Left ventricle myocardium inferior (tissue), 1 donor: ENCODE results near the gene OR5K1. TPM values are rescaled to one million over a fixed set of nuclear protein-coding genes. Genes with fewer than 3 reads are reported as not detected.
A peak's percentile ranks its signal among the peaks of the same experiment; 100 is the strongest.

ENCODE experiments used
- DNase-seq: peaks from one replicate; pipeline ENCODE4 v3.0.0-alpha.2; 2020
- H3K27ac ChIP-seq: fragments of 200-600 bp; replicated peaks from 2 replicates; pipeline ENCODE4 v1.8.0; 2021
- H3K27me3 ChIP-seq: fragments of 200-600 bp; 2 replicates; pipeline ENCODE4 v1.8.0; 2021; ENCODE audit warnings: low read depth
- H3K36me3 ChIP-seq: fragments of 200-600 bp; 2 replicates; pipeline ENCODE4 v1.8.0; 2021
- H3K4me1 ChIP-seq: fragments of 200-600 bp; 2 replicates; pipeline ENCODE4 v1.8.0; 2021
- H3K4me3 ChIP-seq: fragments of 200-600 bp; 2 replicates; pipeline ENCODE4 v1.8.0; 2021; ENCODE audit warnings: mild to moderate bottlenecking, moderate library complexity
- H3K9me3 ChIP-seq: fragments of 200-600 bp; replicated peaks from 2 replicates; pipeline ENCODE4 v1.8.0; 2021
- CTCF ChIP-seq: fragments of 200-600 bp; IDR thresholded peaks from 2 replicates; pipeline ENCODE4 v1.8.0; 2021; ENCODE audit warnings: antibody characterized with exemption, mild to moderate bottlenecking, borderline replicate concordance
- intact Hi-C: fragments of 100-400 bp; cut with micrococcal nuclease; formaldehyde crosslinking; loops from one replicate; pipeline ENCODE4 v1.11.0; 2022
- total RNA-seq: library from RNA; stranded (reverse); fragmentation: NEBNext Ultra II Directional; extraction: Animal tissue kit (Norgen Biotek cat#: 25700); gene quantifications from one replicate; pipeline ENCODE4 v1.2.1, GENCODE V29; 2021
- donor health status: DM: no; HTN: yes; CAD: no; lungs with severe emphysema.

The OR5K1 gene
- total RNA-seq, 1 donor from 2014 or later: not detected

DNA sequence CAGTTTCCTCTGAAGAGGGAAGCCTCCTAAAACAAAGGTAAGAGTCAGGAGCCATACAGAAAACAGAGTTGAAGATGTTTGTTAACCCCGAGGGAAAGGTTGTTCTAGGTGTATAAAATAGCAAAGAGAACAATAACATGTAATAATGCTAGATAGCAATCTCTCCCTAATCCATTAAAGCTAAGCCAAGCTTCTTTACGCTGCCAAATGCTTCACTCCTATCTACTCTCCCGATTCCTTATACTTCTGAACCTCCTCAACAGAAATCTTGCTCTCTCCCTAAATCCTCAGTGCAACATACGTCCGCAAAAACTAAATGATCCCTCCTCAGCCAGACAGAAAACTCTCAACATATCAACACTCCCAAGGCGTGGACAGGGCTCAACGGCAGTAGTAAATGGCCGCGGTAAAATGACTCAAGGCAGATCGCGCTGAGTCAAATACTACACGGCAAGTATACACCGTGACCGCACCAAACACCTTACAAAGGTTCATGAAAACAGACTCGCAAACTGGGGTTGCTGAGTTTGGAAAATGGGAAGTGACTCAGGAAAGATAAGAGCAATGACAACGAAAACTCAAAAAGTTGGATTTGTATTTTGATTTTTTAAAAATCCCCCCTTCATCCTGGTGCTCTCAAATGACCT is 59.0 kb downstream of the OR5K1 start:
- no peaks in the 10 kb centered on the region for H3K9me3 ChIP-seq
- no peaks in the 10 kb centered on the region for H3K27me3 ChIP-seq
- H3K4me1 ChIP-seq: peaks cover 50% of the 10 kb centered on the region
- no peak for DNase-seq
- peaks cover 33% of the 10 kb centered on the region for H3K36me3 ChIP-seq
- peak overlapping the region; percentile 99 for H3K27ac ChIP-seq
- peak overlapping the region; percentile 89 for H3K4me3 ChIP-seq
- TF ChIP-seq CTCF: no peak
- intact Hi-C loops: loop anchor here (5.0 kb wide), 1 partner anchor 70 kb away; the partner anchor contains the start of gene CPOX

Other genes starting within 250 kb of the OR5K1 start
- not detected for gene OR5H6, start 199.0 kb upstream of the OR5K1 start, total RNA-seq
- not detected for gene OR5H2, start 180.7 kb upstream of the OR5K1 start, total RNA-seq
- gene OR5K4, start 109.3 kb upstream of the OR5K1 start, total RNA-seq: not detected
- not detected for gene OR5K3, start 72.5 kb upstream of the OR5K1 start, total RNA-seq
- not detected for gene OR5K2, start 34.5 kb downstream of the OR5K1 start, total RNA-seq
- 69.9 TPM for gene CLDND1, start 59.7 kb downstream of the OR5K1 start, total RNA-seq
- gene GPR15, start 68.8 kb downstream of the OR5K1 start, total RNA-seq: not detected
- gene CPOX, start 130.4 kb downstream of the OR5K1 start, total RNA-seq: 12.8 TPM